ENCODE data around the gene ATP10B.

ATP10B gene

GRCh38 chr5:160693831-160694465 is 158.1 kb downstream of the ATP10B start:
- no peak overlapping the region for H2BK12ac ChIP-seq (ENCODE audit: low read length in 2 of 2)
- no peak overlapping the region for H3K9ac ChIP-seq (ENCODE audit: low read length)
- H3K14ac ChIP-seq (ENCODE audit: low read length in 2 of 2), result no peak overlapping the region
- H4K8ac ChIP-seq (ENCODE audit: low read length), result no peak overlapping the region
- no peaks in the 10 kb centered on the region for H3K27me3 ChIP-seq (ENCODE audit: control insufficient read depth in 1 of 2, insufficient read depth in 1 of 2, low read length in 2 of 2)
- no peak overlapping the region for H3K4me3 ChIP-seq (ENCODE audit: insufficient read depth in 1 of 2, low read depth in 1 of 2, low read length in 2 of 2)
- H3K4me1 ChIP-seq (ENCODE audit: control insufficient read depth, insufficient read depth, low read depth, low read length), result no peaks in the 10 kb centered on the region
- H3K79me1 ChIP-seq (replicated peaks; ENCODE audit: low read length, poor library complexity, severe bottlenecking), result no peaks in the 10 kb centered on the region
- no peak overlapping the region for H3K23ac ChIP-seq (ENCODE audit: low read length in 2 of 2)
- H3K27ac ChIP-seq (ENCODE audit: low read length, poor library complexity, severe bottlenecking), result no peak overlapping the region
- no peaks in the 10 kb centered on the region for H3K9me3 ChIP-seq (ENCODE audit: control insufficient read depth, low read length)
- H3K4me2 ChIP-seq (ENCODE audit: low read length, poor library complexity, severe bottlenecking), result no peak overlapping the region
- DNase-seq, result no peak
- no peak overlapping the region for H2AFZ ChIP-seq (ENCODE audit: low read depth, low read length)
- WGBS, result 41% methylated on average over 6 of the region's 7 CpGs
- H3K4ac ChIP-seq (ENCODE audit: low read depth in 1 of 2, low read length in 2 of 2), result no peak overlapping the region
- no peak overlapping the region for H2AK5ac ChIP-seq (ENCODE audit: low read length, severe bottlenecking)
- no peak overlapping the region for H2BK120ac ChIP-seq (ENCODE audit: low read depth, low read length)
- no peak overlapping the region for H2BK15ac ChIP-seq (ENCODE audit: low read depth, poor library complexity, severe bottlenecking)
- no peak overlapping the region for H3K18ac ChIP-seq (ENCODE audit: low read depth in 1 of 2, low read length in 2 of 2)
- H3K36me3 ChIP-seq (ENCODE audit: control insufficient read depth in 1 of 2, insufficient read depth in 2 of 2, low read depth in 1 of 2, low read length in 2 of 2), result no peaks in the 10 kb centered on the region
- no peak overlapping the region for H2BK5ac ChIP-seq (ENCODE audit: low read depth, low read length, poor library complexity, severe bottlenecking)
- H4K91ac ChIP-seq (ENCODE audit: low read length), result no peak overlapping the region

GRCh38 chr5:160692271-160692670 is 159.7 kb downstream of the ATP10B start:
- Histone ChIP-seq H2BK120ac (ENCODE audit: low read depth, low read length) (no peak overlapping the region), H3K4me3 (ENCODE audit: insufficient read depth in 1 of 2, low read depth in 1 of 2, low read length in 2 of 2) (no peak overlapping the region), H3K4me2 (ENCODE audit: low read length, poor library complexity, severe bottlenecking) (no peak overlapping the region), H3K79me1 (replicated peaks; ENCODE audit: low read length, poor library complexity, severe bottlenecking) (no peaks in the 10 kb centered on the region), H3K9me3 (ENCODE audit: control insufficient read depth, low read length) (peaks cover 2% of the 10 kb centered on the region), H2BK15ac (ENCODE audit: low read depth, poor library complexity, severe bottlenecking) (no peak overlapping the region), H3K4me1 (ENCODE audit: control insufficient read depth, insufficient read depth, low read depth, low read length) (no peaks in the 10 kb centered on the region), H4K8ac (ENCODE audit: low read length) (no peak overlapping the region), H2BK12ac (ENCODE audit: low read length in 2 of 2) (no peak overlapping the region), H2BK5ac (ENCODE audit: low read depth, low read length, poor library complexity, severe bottlenecking) (no peak overlapping the region), H3K36me3 (ENCODE audit: control insufficient read depth in 1 of 2, insufficient read depth in 2 of 2, low read depth in 1 of 2, low read length in 2 of 2) (no peaks in the 10 kb centered on the region), H2AFZ (ENCODE audit: low read depth, low read length) (no peak overlapping the region), H3K9ac (ENCODE audit: low read length) (no peak overlapping the region), H3K23ac (ENCODE audit: low read length in 2 of 2) (no peak overlapping the region), H3K14ac (ENCODE audit: low read length in 2 of 2) (no peak overlapping the region), H2AK5ac (ENCODE audit: low read length, severe bottlenecking) (no peak overlapping the region), H3K18ac (ENCODE audit: low read depth in 1 of 2, low read length in 2 of 2) (no peak overlapping the region), H3K27me3 (ENCODE audit: control insufficient read depth in 1 of 2, insufficient read depth in 1 of 2, low read length in 2 of 2) (no peaks in the 10 kb centered on the region), H3K27ac (ENCODE audit: low read length, poor library complexity, severe bottlenecking) (no peak overlapping the region), H3K4ac (ENCODE audit: low read depth in 1 of 2, low read length in 2 of 2) (no peak overlapping the region), H4K91ac (ENCODE audit: low read length) (no peak overlapping the region)
- WGBS, result 93% methylated on average over 2 of the region's 2 CpGs
- no peak for DNase-seq

- Histone ChIP-seq H3K27ac (ENCODE audit: low read length, poor library complexity, severe bottlenecking) (no peak overlapping the region), H3K4me1 (ENCODE audit: control insufficient read depth, insufficient read depth, low read depth, low read length) (no peaks in the 10 kb centered on the region), H3K4me3 (ENCODE audit: insufficient read depth in 1 of 2, low read depth in 1 of 2, low read length in 2 of 2) (no peak overlapping the region), H2BK12ac (ENCODE audit: low read length in 2 of 2) (no peak overlapping the region), H4K91ac (ENCODE audit: low read length) (no peak overlapping the region), H3K36me3 (ENCODE audit: control insufficient read depth in 1 of 2, insufficient read depth in 2 of 2, low read depth in 1 of 2, low read length in 2 of 2) (no peaks in the 10 kb centered on the region), H3K27me3 (ENCODE audit: control insufficient read depth in 1 of 2, insufficient read depth in 1 of 2, low read length in 2 of 2) (no peaks in the 10 kb centered on the region), H3K4me2 (ENCODE audit: low read length, poor library complexity, severe bottlenecking) (no peak overlapping the region), H3K14ac (ENCODE audit: low read length in 2 of 2) (no peak overlapping the region), H3K9me3 (ENCODE audit: control insufficient read depth, low read length) (peaks cover 2% of the 10 kb centered on the region), H2BK15ac (ENCODE audit: low read depth, poor library complexity, severe bottlenecking) (no peak overlapping the region), H4K8ac (ENCODE audit: low read length) (no peak overlapping the region), H2AK5ac (ENCODE audit: low read length, severe bottlenecking) (no peak overlapping the region), H2BK5ac (ENCODE audit: low read depth, low read length, poor library complexity, severe bottlenecking) (no peak overlapping the region), H3K79me1 (replicated peaks; ENCODE audit: low read length, poor library complexity, severe bottlenecking) (no peaks in the 10 kb centered on the region), H3K23ac (ENCODE audit: low read length in 2 of 2) (no peak overlapping the region), H2BK120ac (ENCODE audit: low read depth, low read length) (no peak overlapping the region), H3K9ac (ENCODE audit: low read length) (no peak overlapping the region), H3K4ac (ENCODE audit: low read depth in 1 of 2, low read length in 2 of 2) (no peak overlapping the region), H2AFZ (ENCODE audit: low read depth, low read length) (no peak overlapping the region), H3K18ac (ENCODE audit: low read depth in 1 of 2, low read length in 2 of 2) (no peak overlapping the region)
- DNase-seq, result no peak
- 76% methylated on average over 5 of the region's 6 CpGs for WGBS
These were observed 166.3 kb downstream of the ATP10B start for GRCh38 chr5:160685695-160686094.

GRCh38 chr5:160685219-160685618 is 166.8 kb downstream of the ATP10B start:
- H3K79me1 ChIP-seq (replicated peaks; ENCODE audit: low read length, poor library complexity, severe bottlenecking), result no peaks in the 10 kb centered on the region
- H2AK5ac ChIP-seq (ENCODE audit: low read length, severe bottlenecking), result no peak overlapping the region
- H3K23ac ChIP-seq (ENCODE audit: low read length in 2 of 2), result no peak overlapping the region
- no peak overlapping the region for H2AFZ ChIP-seq (ENCODE audit: low read depth, low read length)
- H2BK120ac ChIP-seq (ENCODE audit: low read depth, low read length), result no peak overlapping the region
- H3K4ac ChIP-seq (ENCODE audit: low read depth in 1 of 2, low read length in 2 of 2), result no peak overlapping the region
- no peaks in the 10 kb centered on the region for H3K36me3 ChIP-seq (ENCODE audit: control insufficient read depth in 1 of 2, insufficient read depth in 2 of 2, low read depth in 1 of 2, low read length in 2 of 2)
- H3K27me3 ChIP-seq (ENCODE audit: control insufficient read depth in 1 of 2, insufficient read depth in 1 of 2, low read length in 2 of 2), result no peaks in the 10 kb centered on the region
- DNase-seq, result no peak
- H3K4me1 ChIP-seq (ENCODE audit: control insufficient read depth, insufficient read depth, low read depth, low read length), result no peaks in the 10 kb centered on the region
- H3K14ac ChIP-seq (ENCODE audit: low read length in 2 of 2), result no peak overlapping the region
- no peak overlapping the region for H3K4me2 ChIP-seq (ENCODE audit: low read length, poor library complexity, severe bottlenecking)
- no peak overlapping the region for H4K8ac ChIP-seq (ENCODE audit: low read length)
- no peak overlapping the region for H3K9ac ChIP-seq (ENCODE audit: low read length)
- 84% methylated on average over 1 of the region's 1 CpG for WGBS
- H3K4me3 ChIP-seq (ENCODE audit: insufficient read depth in 1 of 2, low read depth in 1 of 2, low read length in 2 of 2), result no peak overlapping the region
- no peak overlapping the region for H2BK12ac ChIP-seq (ENCODE audit: low read length in 2 of 2)
- no peak overlapping the region for H4K91ac ChIP-seq (ENCODE audit: low read length)
- H3K9me3 ChIP-seq (ENCODE audit: control insufficient read depth, low read length), result peaks cover 2% of the 10 kb centered on the region
- H2BK15ac ChIP-seq (ENCODE audit: low read depth, poor library complexity, severe bottlenecking), result no peak overlapping the region
- no peak overlapping the region for H2BK5ac ChIP-seq (ENCODE audit: low read depth, low read length, poor library complexity, severe bottlenecking)
- H3K27ac ChIP-seq (ENCODE audit: low read length, poor library complexity, severe bottlenecking), result no peak overlapping the region
- H3K18ac ChIP-seq (ENCODE audit: low read depth in 1 of 2, low read length in 2 of 2), result no peak overlapping the region

All from mesenchymal stem cell (in vitro differentiated cells and primary cell).